Neural cell (in vitro differentiated cells): ENCODE results near the gene AXIN1. TPM values are rescaled to one million over a fixed set of nuclear protein-coding genes. Genes with fewer than 3 reads are reported as not detected.

Experiments used
- H2AFZ ChIP-seq: fragments of 200-600, 300-800 bp; sonication (generic), shearing (Covaris generic); 2 replicates; pipeline ENCODE4 v1.6.0; 2014; ENCODE audit warnings: low read depth, mild to moderate bottlenecking, antibody characterized with exemption, low read length, moderate library complexity
- H3F3A ChIP-seq: fragments of 200-600 bp; shearing (Covaris generic); 2 replicates; pipeline ENCODE4 v1.6.1; 2016; ENCODE audit warnings: mild to moderate bottlenecking, moderate library complexity, mixed read lengths, antibody characterized with exemption, low read length; ENCODE audit not compliant: insufficient read depth, poor library complexity, severe bottlenecking
- H3K27ac ChIP-seq: fragments of 200-600, 300-800 bp; sonication (generic), shearing (Covaris generic); 2 replicates; pipeline ENCODE4 v1.5.1; 2014; ENCODE audit warnings: mild to moderate bottlenecking, low read length, moderate library complexity
- H3K27me3 ChIP-seq: fragments of 300-800, 200-600 bp; sonication (generic), shearing (Covaris generic); 2 replicates; pipeline ENCODE4 v1.6.0; 2014; ENCODE audit warnings: mild to moderate bottlenecking, low read depth, low read length, moderate library complexity; ENCODE audit not compliant: insufficient read depth
- H3K36me3 ChIP-seq: fragments of 300-800, 200-600 bp; sonication (generic), shearing (Covaris generic); 2 replicates; pipeline ENCODE4 v1.5.1; 2014; ENCODE audit warnings: mild to moderate bottlenecking, antibody characterized with exemption, low read length, moderate library complexity; ENCODE audit not compliant: insufficient read depth
- H3K4me2 ChIP-seq: fragments of 300-800, 200-600 bp; sonication (generic), shearing (Covaris generic); 2 replicates; pipeline ENCODE4 v1.6.0; 2014; ENCODE audit warnings: mild to moderate bottlenecking, low read length
- H3K4me3 ChIP-seq: fragments of 300-800, 200-600 bp; sonication (generic), shearing (Covaris generic); 2 replicates; pipeline ENCODE4 v1.5.1; 2014; ENCODE audit warnings: mild to moderate bottlenecking, low read length, moderate library complexity
- H3K79me2 ChIP-seq: fragments of 200-600 bp; shearing (Covaris generic); replicated peaks from 2 replicates; pipeline ENCODE4 v1.6.0; 2014; ENCODE audit warnings: mild to moderate bottlenecking, low read length, moderate library complexity; ENCODE audit not compliant: insufficient read depth
- H3K9ac ChIP-seq: fragments of 300-800, 200-600 bp; sonication (generic), shearing (Covaris generic); 2 replicates; pipeline ENCODE4 v1.6.1; 2016; ENCODE audit warnings: mild to moderate bottlenecking, low read length, mixed read lengths
- H3K9me2 ChIP-seq: fragments of 200-600 bp; shearing (Covaris generic); 2 replicates; pipeline ENCODE4 v1.6.1; 2016; ENCODE audit warnings: mild to moderate bottlenecking, low read length, mixed read lengths; ENCODE audit not compliant: insufficient read depth
- H3K9me3 ChIP-seq: fragments of 200-600, 300-800 bp; sonication (generic), shearing (Covaris generic); 2 replicates; pipeline ENCODE4 v1.6.1; 2016; ENCODE audit warnings: mild to moderate bottlenecking, mixed run types, low read length, moderate library complexity, mixed read lengths
- H4K20me1 ChIP-seq: fragments of 200-600 bp; shearing (Covaris generic); 2 replicates; pipeline ENCODE4 v1.6.1; 2016; ENCODE audit warnings: mild to moderate bottlenecking, mixed run types; ENCODE audit not compliant: insufficient read depth
- CTCF ChIP-seq: fragments of 450-650 bp; IDR thresholded peaks from 2 replicates; pipeline ENCODE4 v1.5.1; 2014; ENCODE audit warnings: antibody characterized with exemption, mild to moderate bottlenecking, moderate library complexity; ENCODE audit not compliant: poor library complexity, severe bottlenecking
- EP300 ChIP-seq: fragments of 450-650 bp; conservative IDR thresholded peaks from 2 replicates; pipeline ENCODE4 v1.6.1; 2014; ENCODE audit warnings: antibody characterized with exemption, mild to moderate bottlenecking, moderate library complexity; ENCODE audit not compliant: poor library complexity, severe bottlenecking
- MXI1 ChIP-seq: fragments of 450-650 bp; conservative IDR thresholded peaks from 2 replicates; pipeline ENCODE4 v1.6.1; 2014; ENCODE audit warnings: antibody characterized with exemption, mild to moderate bottlenecking; ENCODE audit not compliant: poor library complexity, severe bottlenecking
- POLR2AphosphoS5 ChIP-seq: IDR thresholded peaks from 2 replicates; pipeline ENCODE4 v1.6.1; 2012
- RAD21 ChIP-seq: fragments of 450-650 bp; conservative IDR thresholded peaks from 2 replicates; pipeline ENCODE4 v1.6.1; 2014; ENCODE audit warnings: antibody characterized with exemption, mild to moderate bottlenecking, moderate library complexity
- REST ChIP-seq: IDR thresholded peaks from 2 replicates; pipeline ENCODE4 v1.6.1; 2012; ENCODE audit warnings: borderline replicate concordance
- SMC3 ChIP-seq: fragments of 450-650 bp; conservative IDR thresholded peaks from 2 replicates; pipeline ENCODE4 v1.6.1; 2014; ENCODE audit warnings: antibody characterized with exemption, mild to moderate bottlenecking, moderate library complexity; ENCODE audit not compliant: poor library complexity
- TAF1 ChIP-seq: IDR thresholded peaks from 2 replicates; pipeline ENCODE4 v1.6.1; 2012; ENCODE audit warnings: low read depth
- polyA plus RNA-seq: library from polyadenylated mRNA; depleted of rRNA; stranded (reverse); fragments of >200 nt; gene quantifications from 2 replicates; pipeline ENCODE4 v1.2.3, GENCODE V29; 2014

The AXIN1 gene
- polyA plus RNA-seq, 1 donor from 2014 or later: 30.5 TPM

DNA sequence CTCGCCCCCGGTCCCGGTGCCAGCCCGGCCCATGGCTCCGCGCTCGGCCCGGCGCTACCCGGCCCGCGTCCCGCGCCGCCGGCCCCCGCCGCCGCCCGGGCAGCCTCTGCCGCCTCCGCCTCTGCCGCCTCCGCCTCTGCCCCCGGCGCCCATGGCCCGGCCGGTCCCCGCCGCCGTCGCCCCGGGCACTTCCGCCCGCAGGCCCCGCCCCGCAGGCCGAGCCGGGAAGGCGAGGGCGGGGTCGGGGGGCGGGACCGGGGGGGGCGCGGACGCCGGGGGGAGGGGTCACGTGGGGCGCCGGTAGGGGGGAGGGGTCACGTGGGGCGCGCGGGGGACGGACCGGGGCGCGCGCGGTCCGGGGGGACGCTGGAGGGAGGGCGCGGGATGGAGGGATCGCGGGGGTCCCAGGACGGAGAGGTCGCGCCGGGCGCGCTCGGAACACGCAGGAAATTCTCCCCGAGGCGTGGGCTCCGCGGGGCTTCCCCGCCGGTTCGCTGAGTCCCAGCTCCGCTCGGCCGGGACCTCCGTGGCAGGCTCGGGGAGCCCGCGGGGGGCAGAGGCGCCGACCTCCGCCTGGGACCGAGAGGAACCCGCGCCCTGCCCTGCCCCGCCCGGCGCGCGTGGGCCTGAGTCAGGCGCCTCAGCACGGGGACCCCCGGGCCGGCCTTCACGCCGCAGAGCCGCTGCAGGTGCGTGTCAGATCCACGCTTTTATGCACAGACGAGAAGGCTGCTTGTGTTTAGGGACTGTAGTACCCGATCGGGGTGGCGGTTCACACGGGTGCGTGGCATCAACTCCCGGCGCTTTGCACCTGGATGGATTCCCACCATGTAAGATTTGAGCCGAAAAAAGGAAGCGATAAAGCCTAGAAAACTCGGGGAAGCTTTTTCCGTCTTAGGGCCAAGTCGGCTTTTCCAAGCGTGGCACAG, 29.5 kb upstream of the AXIN1 start, which contains the start of gene PGAP6:
TSS of gene PGAP6 (minus strand) at position 190 of the 929 bp plus-strand sequence. CDS start at position 33, 157 bp downstream.
- H3K9ac ChIP-seq: peak within 1 kb of the TSS; percentile 73
- peak within 1 kb of the TSS; percentile 37 for H3K27ac ChIP-seq
- peak within 1 kb of the TSS; percentile 33 for H2AFZ ChIP-seq

More for the DNA sequence above, 29.5 kb upstream of the AXIN1 start, which contains the start of gene PGAP6:
- Histone ChIP-seq H3K36me3 (no peaks in the 10 kb centered on the region), H3K4me2 (peak within 1 kb of the TSS; percentile 84), H3K4me3 (peak within 1 kb of the TSS; percentile 95), H3K79me2 (peaks cover 6% of the 10 kb centered on the region), H3K9me2 (no peaks in the 10 kb centered on the region), H3F3A (no peaks in the 10 kb centered on the region), H3K27me3 (no peaks in the 10 kb centered on the region), H3K9me3 (no peaks in the 10 kb centered on the region), H4K20me1 (peaks cover 4% of the 10 kb centered on the region)
- TF ChIP-seq MXI1 (peak; percentile 79), SMC3 (no peak), POLR2AphosphoS5 (peak; percentile 63), EP300 (peak; percentile 11), CTCF (no peak), REST (no peak), TAF1 (no peak), RAD21 (no peak)
